ENCODE results near the gene ZNF655.

The ZNF655 gene

DNA sequence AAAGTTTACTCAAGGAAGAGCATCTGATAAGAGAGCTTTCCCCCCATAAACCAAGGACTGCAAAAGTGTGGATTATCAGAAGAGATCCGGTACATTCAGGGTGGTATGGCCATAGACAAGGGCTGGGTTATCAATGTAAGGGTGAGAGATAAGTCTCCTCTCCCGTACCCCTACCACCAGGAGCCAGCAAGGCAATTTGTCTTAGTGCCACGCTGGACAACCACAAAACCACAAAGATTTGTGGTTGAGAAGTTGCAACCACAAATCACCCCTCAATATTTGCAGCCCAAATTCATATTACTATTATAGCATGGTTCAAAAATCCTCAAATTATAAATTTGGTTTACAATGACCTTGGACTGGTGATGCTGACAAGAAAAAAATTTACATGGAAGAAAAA is 56.1 kb downstream of the ZNF655 start:
- no peak overlapping the region for H3K4me3 ChIP-seq (ENCODE audit: low read length)
- no peak for TF ChIP-seq ZNF274 (IDR thresholded peaks at IDR 0.05; ENCODE audit: low read depth, low read length)

DNA sequence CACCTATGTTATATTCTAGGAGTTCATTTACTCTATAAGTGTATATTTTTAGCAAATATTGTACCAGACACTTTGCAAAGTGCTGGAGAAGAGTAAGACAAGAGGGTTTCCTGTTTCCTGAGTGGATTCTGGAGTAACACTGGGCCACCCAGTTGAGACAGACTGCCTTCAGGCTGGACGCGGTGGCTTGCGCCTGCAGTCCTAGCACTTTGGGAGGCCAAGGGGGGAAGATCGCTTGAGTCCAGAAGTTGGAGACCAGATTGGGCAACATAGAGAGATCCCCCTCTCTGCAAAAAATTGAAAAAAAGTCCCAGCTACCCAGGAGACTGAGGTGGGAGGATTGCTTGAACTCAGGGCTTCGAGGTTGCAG is 57.5 kb downstream of the ZNF655 start:
- TF ChIP-seq ZNF274 (IDR thresholded peaks at IDR 0.05; ENCODE audit: low read depth, low read length) = no peak
- peak overlapping the region; percentile 80; the same call in 1 of the 2 replicates for H3K4me3 ChIP-seq (ENCODE audit: low read length)

DNA sequence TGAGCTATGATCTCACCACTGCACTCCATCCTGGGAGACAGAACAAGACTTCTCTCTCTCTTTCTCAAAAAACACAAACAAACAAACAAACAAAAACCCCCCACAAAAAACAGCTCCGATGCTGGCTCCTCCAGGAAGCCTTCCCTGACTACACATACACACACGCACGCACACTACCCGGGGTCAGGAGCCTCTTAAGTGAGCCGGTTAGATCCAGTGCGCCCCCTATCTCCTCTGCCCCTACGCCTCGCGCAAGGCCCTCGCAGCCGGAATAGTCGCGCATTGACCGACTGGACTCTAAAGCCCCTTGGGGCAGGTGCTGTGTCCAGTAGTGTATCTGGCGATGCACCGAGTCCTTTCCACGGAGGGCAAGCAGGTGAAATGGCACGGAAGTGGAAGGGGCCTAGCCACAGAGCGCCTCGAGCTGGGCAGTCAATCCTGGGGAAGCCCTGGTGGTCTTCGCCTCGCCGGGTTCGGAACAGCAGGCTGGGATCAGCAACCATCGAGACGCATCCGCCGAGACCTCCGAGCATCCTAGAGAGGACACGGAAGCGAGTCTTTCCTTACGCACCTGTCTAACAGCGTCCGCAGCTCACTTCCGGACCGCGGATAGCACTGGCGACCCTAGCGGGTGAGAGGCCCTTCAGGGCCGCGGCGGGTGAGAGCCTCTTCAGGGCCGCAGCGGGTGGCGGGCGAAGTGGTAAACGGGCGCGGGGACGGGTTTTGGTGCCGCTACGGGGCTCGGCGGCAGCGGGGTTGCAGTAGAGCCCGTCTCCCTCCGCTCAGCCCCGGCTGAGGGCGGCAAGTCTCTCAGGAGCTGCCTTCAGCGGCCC is 58.1 kb downstream of the ZNF655 start, which contains the start of gene ZSCAN25:
ZSCAN25 (plus strand) TSS at position 588 of the 833 bp plus-strand sequence. CDS start 2,661 bp downstream, outside the sequence.
- TF ChIP-seq ZNF274 (IDR thresholded peaks at IDR 0.05; ENCODE audit: low read depth, low read length) = no peak
- peak within 1 kb of the TSS; percentile 80 for H3K4me3 ChIP-seq (ENCODE audit: low read length)

DNA sequence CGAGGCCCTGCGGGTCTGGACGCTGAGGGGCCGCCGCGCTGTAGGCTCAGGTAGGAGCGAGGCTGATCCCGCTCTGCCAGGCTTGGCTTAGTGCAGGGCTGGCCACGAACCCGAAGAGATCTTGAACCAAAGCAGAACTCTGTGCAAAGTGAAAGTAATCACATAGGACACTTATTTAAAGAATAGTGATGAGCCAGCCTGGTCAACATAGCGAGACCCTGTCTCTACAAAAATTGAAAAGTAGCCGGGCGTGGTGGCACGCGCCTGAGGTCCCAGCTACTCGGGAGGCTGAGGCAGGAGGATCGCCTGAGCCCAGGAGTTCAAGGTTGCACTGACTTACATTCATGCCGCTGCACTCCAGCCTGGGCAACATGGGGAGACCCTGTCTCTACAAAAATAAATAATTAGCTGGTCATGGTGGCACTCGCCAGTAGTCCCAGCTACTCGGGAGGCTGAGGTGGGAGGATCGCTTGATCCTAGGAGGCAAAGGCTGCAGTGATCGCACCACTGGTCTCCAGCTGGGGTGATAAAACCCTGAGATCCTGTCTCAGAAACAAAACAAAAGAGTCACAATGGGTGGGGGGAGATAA is 58.8 kb downstream of the ZNF655 start:
- peak overlapping the region; percentile 80 for H3K4me3 ChIP-seq (ENCODE audit: low read length)
- no peak for TF ChIP-seq ZNF274 (IDR thresholded peaks at IDR 0.05; ENCODE audit: low read depth, low read length)

DNA sequence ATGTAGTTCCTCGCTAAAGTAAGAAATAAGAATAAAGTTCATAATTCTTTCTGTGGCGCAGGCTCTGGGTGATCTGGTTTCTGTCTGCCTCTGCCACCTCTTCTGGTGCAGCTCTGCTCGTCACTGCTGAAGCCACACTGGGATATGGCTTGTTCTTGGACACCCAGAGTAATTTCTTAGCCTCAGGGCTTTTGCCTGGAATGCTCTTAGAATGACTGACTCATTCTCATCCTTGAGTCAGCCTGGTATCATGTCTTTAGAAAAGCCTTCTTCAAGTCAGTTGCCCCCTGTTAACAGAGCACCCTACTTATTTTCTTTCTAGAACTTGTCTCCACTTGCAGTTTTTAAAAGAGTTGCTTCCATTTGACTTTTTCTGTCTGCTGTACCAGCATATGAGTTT is 60.3 kb downstream of the ZNF655 start:
- TF ChIP-seq ZNF274 (IDR thresholded peaks at IDR 0.05; ENCODE audit: low read depth, low read length) = no peak
- H3K4me3 ChIP-seq (ENCODE audit: low read length) = no peak overlapping the region

DNA sequence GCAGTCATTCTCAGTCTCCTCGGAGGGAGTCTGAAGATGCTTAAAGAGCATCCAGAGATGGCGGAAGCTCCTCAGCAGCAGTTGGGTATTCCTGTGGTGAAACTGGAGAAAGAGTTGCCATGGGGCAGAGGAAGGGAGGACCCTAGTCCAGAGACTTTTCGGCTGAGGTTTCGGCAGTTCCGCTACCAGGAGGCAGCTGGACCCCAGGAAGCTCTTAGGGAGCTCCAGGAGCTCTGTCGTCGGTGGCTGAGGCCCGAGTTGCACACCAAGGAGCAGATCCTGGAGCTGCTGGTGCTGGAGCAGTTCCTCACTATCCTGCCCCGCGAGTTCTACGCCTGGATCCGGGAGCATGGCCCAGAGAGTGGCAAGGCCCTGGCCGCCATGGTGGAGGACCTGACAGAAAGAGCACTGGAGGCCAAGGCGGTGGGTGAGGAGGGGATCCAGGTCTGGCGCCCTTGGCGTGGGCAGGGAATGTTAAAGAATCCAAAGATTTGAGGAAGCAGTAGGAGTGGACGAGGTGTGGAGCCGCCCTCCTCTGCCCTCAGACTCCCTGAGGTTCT is 61.2 kb downstream of the ZNF655 start:
- no peak for TF ChIP-seq ZNF274 (IDR thresholded peaks at IDR 0.05; ENCODE audit: low read depth, low read length)
- no peak overlapping the region for H3K4me3 ChIP-seq (ENCODE audit: low read length)

DNA sequence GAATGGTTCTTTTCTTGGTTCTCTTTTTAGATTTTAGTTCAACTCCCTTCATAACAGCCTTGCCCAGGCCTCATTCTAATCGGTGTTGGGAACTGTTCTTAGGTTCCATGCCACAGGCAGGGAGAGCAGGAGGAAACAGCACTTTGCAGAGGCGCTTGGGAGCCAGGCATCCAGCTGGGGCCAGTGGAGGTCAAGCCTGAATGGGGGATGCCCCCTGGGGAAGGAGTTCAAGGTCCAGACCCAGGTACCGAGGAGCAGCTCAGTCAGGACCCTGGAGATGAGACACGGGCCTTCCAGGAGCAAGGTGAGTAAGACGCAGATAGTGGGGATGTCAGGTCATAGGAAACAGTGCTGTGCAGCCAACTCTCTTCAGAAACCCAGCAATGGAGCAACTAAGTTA is 62.8 kb downstream of the ZNF655 start:
- no peak for TF ChIP-seq ZNF274 (IDR thresholded peaks at IDR 0.05; ENCODE audit: low read depth, low read length)
- no peak overlapping the region for H3K4me3 ChIP-seq (ENCODE audit: low read length)

DNA sequence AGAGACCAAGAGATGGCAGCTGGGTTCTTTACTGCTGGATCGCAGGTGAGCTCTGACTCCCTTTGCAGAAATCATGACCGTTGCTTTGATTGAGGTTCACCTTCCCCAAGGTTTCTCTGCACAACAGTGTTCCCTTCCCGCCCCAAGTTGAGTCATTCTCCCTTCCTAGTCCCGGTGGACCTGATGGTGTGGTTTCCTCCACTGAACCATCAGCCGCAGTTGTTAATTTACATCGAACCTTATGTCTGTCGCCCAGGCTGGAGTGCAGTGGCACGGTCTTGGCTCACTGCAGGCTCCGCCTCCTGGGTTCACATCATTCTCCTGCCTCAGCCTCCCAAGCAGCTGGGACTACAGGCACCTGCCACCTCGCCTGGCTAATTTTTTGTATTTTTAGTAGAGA is 64.2 kb downstream of the ZNF655 start:
- no peak for TF ChIP-seq ZNF274 (IDR thresholded peaks at IDR 0.05; ENCODE audit: low read depth, low read length)
- H3K4me3 ChIP-seq (ENCODE audit: low read length) = no peak overlapping the region

DNA sequence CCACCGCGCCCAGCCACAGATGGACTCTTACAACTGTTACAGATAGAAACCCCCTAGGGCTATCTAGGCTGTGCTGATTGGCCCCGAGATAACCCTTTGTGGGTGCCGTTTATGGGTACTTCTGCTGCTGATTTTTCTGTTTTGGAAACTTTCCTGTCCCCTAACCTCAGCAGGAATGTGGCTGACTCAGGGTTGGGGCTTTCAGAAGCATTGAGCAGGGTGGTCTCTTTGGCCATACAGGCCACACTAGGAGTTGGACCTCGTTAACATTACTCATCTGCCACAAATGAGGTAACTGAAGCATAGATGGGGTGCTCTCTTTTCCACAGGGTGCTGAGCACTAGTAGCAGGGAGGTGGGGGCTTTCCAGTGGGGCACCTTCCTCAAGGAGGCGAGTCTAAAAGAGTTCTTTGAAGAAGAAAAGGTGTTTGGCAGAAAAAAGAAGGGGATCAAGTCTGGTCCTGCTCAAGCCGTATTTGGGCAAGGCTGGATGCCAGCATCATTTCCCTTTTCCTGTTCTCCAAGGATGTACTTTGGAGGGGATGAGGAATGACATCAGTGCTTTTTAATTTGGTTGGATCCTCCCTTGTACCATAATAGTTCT is 64.8 kb downstream of the ZNF655 start:
- no peak for TF ChIP-seq ZNF274 (IDR thresholded peaks at IDR 0.05; ENCODE audit: low read depth, low read length)
- no peak overlapping the region for H3K4me3 ChIP-seq (ENCODE audit: low read length)

DNA sequence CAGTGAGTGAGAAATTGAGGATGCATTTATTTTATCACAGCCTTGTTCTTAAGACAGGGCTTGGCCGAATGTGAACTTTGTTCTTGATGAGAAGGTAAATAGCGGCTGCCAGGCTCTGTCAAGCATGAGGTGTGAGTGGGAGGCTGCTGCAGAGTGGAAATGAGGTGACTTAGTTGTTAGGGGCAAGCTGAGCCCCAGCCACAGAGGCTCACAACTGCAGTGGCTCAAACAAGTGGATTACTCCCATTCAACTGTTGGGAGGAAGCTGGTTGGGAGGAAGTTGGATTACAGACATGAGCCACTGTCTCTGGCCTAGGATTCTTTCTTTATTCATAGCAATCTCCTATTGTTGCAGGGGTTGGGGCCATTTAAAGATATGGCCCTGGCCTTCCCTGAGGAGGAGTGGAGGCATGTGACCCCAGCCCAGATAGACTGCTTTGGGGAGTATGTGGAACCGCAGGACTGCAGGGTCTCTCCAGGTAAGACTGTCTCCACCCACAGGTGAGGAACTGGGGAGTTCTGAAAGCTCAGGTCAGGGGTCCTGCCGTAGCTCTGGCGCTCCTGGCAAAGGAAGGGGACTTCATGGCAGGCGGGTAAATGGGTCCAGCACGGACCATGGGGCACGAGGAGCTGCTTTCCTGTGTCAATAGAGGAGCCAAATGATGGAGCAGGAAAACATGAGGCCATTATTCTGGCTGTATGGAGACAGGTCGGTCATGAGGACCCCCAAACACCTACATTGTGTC is 65.4 kb downstream of the ZNF655 start:
- no peak for TF ChIP-seq ZNF274 (IDR thresholded peaks at IDR 0.05; ENCODE audit: low read depth, low read length)
- H3K4me3 ChIP-seq (ENCODE audit: low read length) = no peak overlapping the region

DNA sequence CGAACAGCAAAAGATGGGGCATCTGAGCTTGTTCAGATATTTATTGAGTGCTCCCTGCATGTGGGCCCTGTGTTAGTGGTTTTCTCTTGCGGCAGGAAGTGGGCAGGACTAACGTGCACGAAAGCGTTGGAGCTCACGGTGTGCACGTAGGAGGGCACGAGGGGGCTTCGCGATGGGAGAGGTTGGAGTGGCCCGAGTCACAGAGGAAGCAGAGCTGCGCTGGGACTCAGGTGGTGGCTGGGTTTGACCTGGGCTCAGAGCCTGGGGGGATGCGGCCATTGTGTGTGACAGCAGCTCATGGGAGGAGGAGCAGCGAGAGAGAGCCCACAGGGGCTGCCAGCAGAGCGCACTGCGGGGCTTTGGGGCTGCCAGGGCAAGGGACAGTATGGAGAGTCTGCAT is 66.0 kb downstream of the ZNF655 start:
- TF ChIP-seq ZNF274 (IDR thresholded peaks at IDR 0.05; ENCODE audit: low read depth, low read length) = no peak
- no peak overlapping the region for H3K4me3 ChIP-seq (ENCODE audit: low read length)

DNA sequence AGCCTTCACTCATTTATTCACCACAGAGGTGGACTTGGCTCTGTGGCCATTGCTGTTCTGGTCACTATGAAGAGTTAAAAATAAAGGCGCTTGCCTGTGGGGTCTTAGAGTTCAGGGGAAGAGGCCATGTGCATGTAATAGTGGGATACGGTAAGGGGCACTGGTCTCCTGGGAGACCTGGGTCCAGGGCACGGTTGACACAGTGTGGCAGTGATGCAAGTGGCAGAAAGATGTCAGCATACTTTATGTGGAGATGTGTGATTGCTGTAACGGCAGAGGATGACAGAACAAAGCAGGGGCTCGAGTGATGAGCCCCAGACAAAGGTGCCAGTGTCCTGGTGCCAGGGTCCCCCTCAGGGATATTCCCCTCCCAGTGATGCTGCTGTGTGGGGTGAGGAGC is 66.9 kb downstream of the ZNF655 start:
- no peak for TF ChIP-seq ZNF274 (IDR thresholded peaks at IDR 0.05; ENCODE audit: low read depth, low read length)
- H3K4me3 ChIP-seq (ENCODE audit: low read length) = no peak overlapping the region

DNA sequence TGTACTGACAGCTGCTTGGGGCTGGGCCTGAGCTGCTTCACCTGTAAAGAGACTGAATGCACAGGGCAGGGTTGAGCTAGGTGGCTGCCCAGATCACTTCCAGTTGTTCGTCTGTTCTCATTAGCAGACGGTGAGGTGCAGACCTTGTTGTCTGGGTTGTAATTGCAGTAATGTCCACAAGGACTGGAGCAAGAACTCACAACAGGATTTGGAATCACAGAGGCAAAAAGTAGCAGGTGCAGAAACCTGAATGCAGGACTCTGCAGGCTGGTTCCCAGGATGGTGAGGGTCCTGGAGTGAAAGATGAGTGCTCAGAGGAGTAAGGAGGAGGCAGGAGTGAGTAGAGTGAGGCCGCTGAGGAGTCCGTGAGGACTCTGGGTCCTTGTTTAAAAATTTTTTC is 67.5 kb downstream of the ZNF655 start:
- TF ChIP-seq ZNF274 (IDR thresholded peaks at IDR 0.05; ENCODE audit: low read depth, low read length) = no peak
- no peak overlapping the region for H3K4me3 ChIP-seq (ENCODE audit: low read length)

All from GM08714 (cell line).